ENCODE measurements around the gene PRKD1.
"Not testable (repeated sequence)": the region's sequence is repeated elsewhere in the genome, so short reads cannot be mapped to it uniquely, and the experiment has no call there.

The PRKD1 gene

GRCh38 chr14:29898470-29898869 is 29.2 kb downstream of the PRKD1 start:
- no peak for DNase-seq

- DNase-seq: no peak
Measured at GRCh38 chr14:29897181-29897580, 30.5 kb downstream of the PRKD1 start.

GRCh38 chr14:29896354-29896821 is 31.3 kb downstream of the PRKD1 start:
- DNase-seq: no peak

- peak in 1 of 2 experiments; percentile 11 for DNase-seq
Measured at GRCh38 chr14:29895591-29896083, 32.0 kb downstream of the PRKD1 start.

GRCh38 chr14:29893989-29894388 is 33.7 kb downstream of the PRKD1 start:
- DNase-seq: no peak

- no peak for DNase-seq
Measured at GRCh38 chr14:29892327-29892726, 35.3 kb downstream of the PRKD1 start.

- no peak for DNase-seq
Measured at GRCh38 chr14:29885988-29886387, 41.7 kb downstream of the PRKD1 start.

- DNase-seq: no peak
Measured at GRCh38 chr14:29868000-29868399, 59.6 kb downstream of the PRKD1 start.

- DNase-seq: peak; percentile 58 to 60
Measured at GRCh38 chr14:29865299-29865698, 62.3 kb downstream of the PRKD1 start.

- no peak for DNase-seq
Measured at GRCh38 chr14:29861996-29862395, 65.7 kb downstream of the PRKD1 start.

GRCh38 chr14:29858299-29858698 is 69.3 kb downstream of the PRKD1 start:
- no peak for DNase-seq

GRCh38 chr14:29857551-29857950 is 70.1 kb downstream of the PRKD1 start:
- DNase-seq: no peak

- DNase-seq: no peak
Measured at GRCh38 chr14:29856516-29856915, 71.1 kb downstream of the PRKD1 start.

GRCh38 chr14:29853691-29854090 is 74.0 kb downstream of the PRKD1 start:
- DNase-seq: not testable (repeated sequence)

- no peak for DNase-seq
Measured at GRCh38 chr14:29853272-29853671, 74.4 kb downstream of the PRKD1 start.

GRCh38 chr14:29851397-29851796 is 76.2 kb downstream of the PRKD1 start:
- no peak for DNase-seq

GRCh38 chr14:29847056-29847380 is 80.6 kb downstream of the PRKD1 start:
- DNase-seq: no peak

- DNase-seq: peak; percentile 33 to 54
Measured at GRCh38 chr14:29846339-29847055, 81.2 kb downstream of the PRKD1 start.

GRCh38 chr14:29843981-29844380 is 83.7 kb downstream of the PRKD1 start:
- DNase-seq: no peak

- no peak for DNase-seq
Measured at GRCh38 chr14:29842228-29842627, 85.4 kb downstream of the PRKD1 start.

- not testable (repeated sequence) for DNase-seq
Measured at GRCh38 chr14:29840369-29840892, 87.2 kb downstream of the PRKD1 start.

- not testable (repeated sequence) for DNase-seq
Measured at GRCh38 chr14:29839691-29840090, 88.0 kb downstream of the PRKD1 start.

GRCh38 chr14:29838752-29839151 is 88.9 kb downstream of the PRKD1 start:
- no peak for DNase-seq

GRCh38 chr14:29836395-29836794 is 91.3 kb downstream of the PRKD1 start:
- DNase-seq: no peak

GRCh38 chr14:29832042-29832441 is 95.6 kb downstream of the PRKD1 start:
- DNase-seq: no peak
